ENCODE data around the gene GPC6. TPM values are rescaled to one million over a fixed set of nuclear protein-coding genes. Genes with fewer than 3 reads are reported as not detected.

GPC6 gene
- total RNA-seq, 1 experiment from 2014 or later: 63.7 TPM

GRCh38 chr13:94140027-94140426 is 913.4 kb downstream of the GPC6 start:
- H3K36me3 ChIP-seq (replicated peaks; ENCODE audit: control insufficient read depth, insufficient read depth, low read length): no peaks in the 10 kb centered on the region
- peak; percentile 9 for DNase-seq

GRCh38 chr13:94140511-94140910 is 913.9 kb downstream of the GPC6 start:
- Histone ChIP-seq H3K4me3 (ENCODE audit: insufficient read depth, low read depth, low read length) (no peak overlapping the region), H3K36me3 (replicated peaks; ENCODE audit: control insufficient read depth, insufficient read depth, low read length) (no peaks in the 10 kb centered on the region), H3K27me3 (ENCODE audit: control insufficient read depth, insufficient read depth, low read length) (peaks cover 54% of the 10 kb centered on the region)
- no peak for DNase-seq

More at GRCh38 chr13:94140027-94140426, 913.4 kb downstream of the GPC6 start:
- H3K27me3 ChIP-seq (ENCODE audit: control insufficient read depth, insufficient read depth, low read length): peaks cover 50% of the 10 kb centered on the region
- H3K4me3 ChIP-seq (ENCODE audit: insufficient read depth, low read depth, low read length): no peak overlapping the region

GRCh38 chr13:94143624-94144350 is 917.2 kb downstream of the GPC6 start:
- no peaks in the 10 kb centered on the region for H3K36me3 ChIP-seq (replicated peaks; ENCODE audit: control insufficient read depth, insufficient read depth, low read length)

GRCh38 chr13:94145966-94146365 is 919.4 kb downstream of the GPC6 start:
- Histone ChIP-seq H3K4me3 (ENCODE audit: insufficient read depth, low read depth, low read length) (no peak overlapping the region), H3K36me3 (replicated peaks; ENCODE audit: control insufficient read depth, insufficient read depth, low read length) (no peaks in the 10 kb centered on the region), H3K27me3 (ENCODE audit: control insufficient read depth, insufficient read depth, low read length) (peaks cover 39% of the 10 kb centered on the region)
- no peak for DNase-seq

More at GRCh38 chr13:94143624-94144350, 917.2 kb downstream of the GPC6 start:
- peak; percentile 17 for DNase-seq
- Histone ChIP-seq H3K4me3 (ENCODE audit: insufficient read depth, low read depth, low read length) (no peak overlapping the region), H3K27me3 (ENCODE audit: control insufficient read depth, insufficient read depth, low read length) (peaks cover 51% of the 10 kb centered on the region)

GRCh38 chr13:94153586-94153985 is 927.0 kb downstream of the GPC6 start:
- no peak for DNase-seq
- no peaks in the 10 kb centered on the region for H3K27me3 ChIP-seq (ENCODE audit: control insufficient read depth, insufficient read depth, low read length)
- H3K4me3 ChIP-seq (ENCODE audit: insufficient read depth, low read depth, low read length): no peak overlapping the region
- no peaks in the 10 kb centered on the region for H3K36me3 ChIP-seq (replicated peaks; ENCODE audit: control insufficient read depth, insufficient read depth, low read length)

GRCh38 chr13:94154367-94154766 is 927.8 kb downstream of the GPC6 start:
- H3K4me3 ChIP-seq (ENCODE audit: insufficient read depth, low read depth, low read length): no peak overlapping the region
- no peaks in the 10 kb centered on the region for H3K27me3 ChIP-seq (ENCODE audit: control insufficient read depth, insufficient read depth, low read length)
- peak; percentile 6 for DNase-seq
- no peaks in the 10 kb centered on the region for H3K36me3 ChIP-seq (replicated peaks; ENCODE audit: control insufficient read depth, insufficient read depth, low read length)

- H3K36me3 ChIP-seq (replicated peaks; ENCODE audit: control insufficient read depth, insufficient read depth, low read length): no peaks in the 10 kb centered on the region
- H3K27me3 ChIP-seq (ENCODE audit: control insufficient read depth, insufficient read depth, low read length): no peaks in the 10 kb centered on the region
- H3K4me3 ChIP-seq (ENCODE audit: insufficient read depth, low read depth, low read length): no peak overlapping the region
- DNase-seq: no peak
These were observed 931.2 kb downstream of the GPC6 start for GRCh38 chr13:94157705-94158218.

- no peak for DNase-seq
These were observed 934.3 kb downstream of the GPC6 start for GRCh38 chr13:94160875-94161274.

GRCh38 chr13:94162289-94162688 is 935.7 kb downstream of the GPC6 start:
- Histone ChIP-seq H3K4me3 (ENCODE audit: insufficient read depth, low read depth, low read length) (no peak overlapping the region), H3K36me3 (replicated peaks; ENCODE audit: control insufficient read depth, insufficient read depth, low read length) (no peaks in the 10 kb centered on the region), H3K27me3 (ENCODE audit: control insufficient read depth, insufficient read depth, low read length) (no peaks in the 10 kb centered on the region)
- no peak for DNase-seq

More at GRCh38 chr13:94160875-94161274, 934.3 kb downstream of the GPC6 start:
- Histone ChIP-seq H3K36me3 (replicated peaks; ENCODE audit: control insufficient read depth, insufficient read depth, low read length) (no peaks in the 10 kb centered on the region), H3K27me3 (ENCODE audit: control insufficient read depth, insufficient read depth, low read length) (no peaks in the 10 kb centered on the region), H3K4me3 (ENCODE audit: insufficient read depth, low read depth, low read length) (no peak overlapping the region)

- Histone ChIP-seq H3K36me3 (replicated peaks; ENCODE audit: control insufficient read depth, insufficient read depth, low read length) (no peaks in the 10 kb centered on the region), H3K4me3 (ENCODE audit: insufficient read depth, low read depth, low read length) (no peak overlapping the region), H3K27me3 (ENCODE audit: control insufficient read depth, insufficient read depth, low read length) (no peaks in the 10 kb centered on the region)
- no peak for DNase-seq
These were observed 936.9 kb downstream of the GPC6 start for GRCh38 chr13:94163535-94163934.

- no peaks in the 10 kb centered on the region for H3K27me3 ChIP-seq (ENCODE audit: control insufficient read depth, insufficient read depth, low read length)
- no peak for DNase-seq
These were observed 942.3 kb downstream of the GPC6 start for GRCh38 chr13:94168783-94169453.

GRCh38 chr13:94169454-94170144 is 943.0 kb downstream of the GPC6 start:
- H3K27me3 ChIP-seq (ENCODE audit: control insufficient read depth, insufficient read depth, low read length): no peaks in the 10 kb centered on the region
- no peak for DNase-seq
- no peak overlapping the region for H3K4me3 ChIP-seq (ENCODE audit: insufficient read depth, low read depth, low read length)
- no peaks in the 10 kb centered on the region for H3K36me3 ChIP-seq (replicated peaks; ENCODE audit: control insufficient read depth, insufficient read depth, low read length)

More at GRCh38 chr13:94168783-94169453, 942.3 kb downstream of the GPC6 start:
- Histone ChIP-seq H3K36me3 (replicated peaks; ENCODE audit: control insufficient read depth, insufficient read depth, low read length) (no peaks in the 10 kb centered on the region), H3K4me3 (ENCODE audit: insufficient read depth, low read depth, low read length) (no peak overlapping the region)

GRCh38 chr13:94170145-94170571 is 943.6 kb downstream of the GPC6 start:
- H3K4me3 ChIP-seq (ENCODE audit: insufficient read depth, low read depth, low read length): no peak overlapping the region
- no peaks in the 10 kb centered on the region for H3K27me3 ChIP-seq (ENCODE audit: control insufficient read depth, insufficient read depth, low read length)
- no peaks in the 10 kb centered on the region for H3K36me3 ChIP-seq (replicated peaks; ENCODE audit: control insufficient read depth, insufficient read depth, low read length)
- DNase-seq: no peak

GRCh38 chr13:94172416-94172815 is 945.8 kb downstream of the GPC6 start:
- DNase-seq: no peak
- Histone ChIP-seq H3K36me3 (replicated peaks; ENCODE audit: control insufficient read depth, insufficient read depth, low read length) (no peaks in the 10 kb centered on the region), H3K27me3 (ENCODE audit: control insufficient read depth, insufficient read depth, low read length) (no peaks in the 10 kb centered on the region), H3K4me3 (ENCODE audit: insufficient read depth, low read depth, low read length) (no peak overlapping the region)
